IMR-90 (cell line): ENCODE data around the gene OTULINL. TPM values are rescaled to one million over a fixed set of nuclear protein-coding genes. Genes with fewer than 3 reads are reported as not detected.

Experiments used
- ATAC-seq: fragments of 200-7000 bp; cut with Tn5 transposase; 2 replicates; pipeline ENCODE4 v1.9.1; 2020; ENCODE audit warnings: low read depth, mild to moderate bottlenecking, moderate library complexity
- BruUV-seq: library from RNA; stranded (reverse); fragments of 400-500 nt; replicated peaks from 2 replicates; lab custom pipeline; 2021; lab: Mats Ljungman, UMichigan
- CTCF ChIA-PET: fragments of 300-600 bp; formaldehyde crosslinking; extraction: SDS; loops from one replicate; lab custom pipeline; 2021; ENCODE audit warnings: antibody characterized with exemption; lab: Yijun Ruan, JAX
- POLR2A ChIA-PET: fragments of 300-600 bp; sonication (Branson Sonifier 250); formaldehyde crosslinking; loops from one replicate; lab custom pipeline; 2022; ENCODE audit warnings: antibody characterized with exemption; ENCODE audit not compliant: unreplicated experiment; lab: Charles Lee
- DNase-seq: peaks from one replicate; pipeline ENCODE4 v3.0.0; 2013
- H2AFZ ChIP-seq: replicated peaks from 2 replicates; pipeline ENCODE3; 2013; ENCODE audit warnings: low read length, mild to moderate bottlenecking; ENCODE audit not compliant: poor library complexity
- H2AK5ac ChIP-seq: 2 replicates; pipeline ENCODE4 v1.6.1; 2013; ENCODE audit warnings: low read depth, low read length, inconsistent platforms
- H2AK9ac ChIP-seq: replicated peaks from 2 replicates; pipeline ENCODE3; 2013; ENCODE audit warnings: mild to moderate bottlenecking, low read depth, low read length, moderate library complexity; ENCODE audit not compliant: poor library complexity
- H2BK120ac ChIP-seq: 2 replicates; pipeline ENCODE4 v1.6.1; 2013; ENCODE audit warnings: low read depth, low read length, inconsistent platforms
- H2BK15ac ChIP-seq: 3 replicates; pipeline ENCODE4 v1.6.1; 2013; ENCODE audit warnings: low read depth, low read length, inconsistent platforms
- H2BK20ac ChIP-seq: 2 replicates; pipeline ENCODE4 v1.6.1; 2013; ENCODE audit warnings: low read depth, mild to moderate bottlenecking, inconsistent platforms, low read length, moderate library complexity
- H2BK5ac ChIP-seq: 2 replicates; pipeline ENCODE4 v1.6.1; 2013; ENCODE audit warnings: mild to moderate bottlenecking, low read depth, low read length, inconsistent platforms; ENCODE audit not compliant: poor library complexity, severe bottlenecking
- H3K14ac ChIP-seq: replicated peaks from 2 replicates; pipeline ENCODE4 v1.6.1; 2013; ENCODE audit warnings: low read depth, low read length, inconsistent platforms
- H3K18ac ChIP-seq: 2 replicates; pipeline ENCODE4 v1.6.1; 2013; ENCODE audit warnings: low read depth, low read length, control low read depth
- H3K23ac ChIP-seq: 2 replicates; pipeline ENCODE4 v1.6.1; 2013; ENCODE audit warnings: low read depth, low read length, inconsistent platforms
- H3K27ac ChIP-seq: 2 replicates; pipeline ENCODE4 v1.5.1; 2013; ENCODE audit warnings: mild to moderate bottlenecking, control low read depth, low read length; ENCODE audit not compliant: insufficient read depth
- H3K27me3 ChIP-seq: 2 replicates; pipeline ENCODE4 v1.6.1; 2013; ENCODE audit warnings: low read length; ENCODE audit not compliant: control insufficient read depth, insufficient read depth
- H3K36me3 ChIP-seq: 2 replicates; pipeline ENCODE4 v1.6.1; 2013; ENCODE audit warnings: low read length, mixed read lengths; ENCODE audit not compliant: control insufficient read depth, insufficient read depth
- H3K4ac ChIP-seq: 2 replicates; pipeline ENCODE4 v1.6.1; 2013; ENCODE audit warnings: low read depth, low read length, inconsistent platforms
- H3K4me1 ChIP-seq: 2 replicates; pipeline ENCODE4 v1.6.1; 2013; ENCODE audit warnings: low read length, mixed read lengths; ENCODE audit not compliant: control insufficient read depth, insufficient read depth
- H3K4me2 ChIP-seq: 2 replicates; pipeline ENCODE4 v1.6.1; 2013; ENCODE audit warnings: low read depth, mild to moderate bottlenecking, control low read depth, low read length, moderate library complexity
- H3K4me3 ChIP-seq: 2 replicates; pipeline ENCODE4 v1.5.1; 2013; ENCODE audit warnings: low read depth, mild to moderate bottlenecking, control low read depth, low read length, moderate library complexity; ENCODE audit not compliant: insufficient read depth
- H3K56ac ChIP-seq: 2 replicates; pipeline ENCODE4 v1.6.1; 2013; ENCODE audit warnings: low read length, inconsistent platforms; ENCODE audit not compliant: insufficient read depth; ENCODE audit errors: extremely low read depth
- H3K79me1 ChIP-seq, 2 experiments: 2 replicates each; pipeline ENCODE4 v1.6.1; 2013; ENCODE audit warnings: low read length in 2 of 2, inconsistent platforms in 1 of 2, low read depth in 1 of 2
- H3K9ac ChIP-seq: 2 replicates; pipeline ENCODE4 v1.6.1; 2013; ENCODE audit warnings: low read depth, low read length, control low read depth
- H3K9me1 ChIP-seq: 2 replicates; pipeline ENCODE4 v1.6.1; 2013; ENCODE audit warnings: low read length, inconsistent platforms; ENCODE audit not compliant: insufficient read depth
- H3K9me3 ChIP-seq: 2 replicates; pipeline ENCODE4 v1.6.1; 2013; ENCODE audit warnings: low read length; ENCODE audit not compliant: control insufficient read depth, insufficient read depth
- H4K20me1 ChIP-seq: 2 replicates; pipeline ENCODE4 v1.6.1; 2013; ENCODE audit warnings: low read length, inconsistent platforms; ENCODE audit not compliant: insufficient read depth
- H4K5ac ChIP-seq: 2 replicates; pipeline ENCODE4 v1.6.1; 2013; ENCODE audit warnings: mild to moderate bottlenecking, low read depth, low read length, control low read depth
- H4K8ac ChIP-seq, 2 experiments: 2 replicates each; pipeline ENCODE4 v1.6.1; 2013; ENCODE audit warnings: low read depth in 2 of 2, low read length in 2 of 2, control low read depth in 1 of 2, inconsistent platforms in 1 of 2
- H4K91ac ChIP-seq: 2 replicates; pipeline ENCODE4 v1.6.1; 2013; ENCODE audit warnings: low read depth, low read length, inconsistent platforms; ENCODE audit not compliant: insufficient read depth
- NFE2L2 ChIP-seq: fragments of 150-350 bp; IDR thresholded peaks from 2 replicates; pipeline ENCODE4 v1.6.1; 2016; ENCODE audit warnings: low read depth, mild to moderate bottlenecking, low read length
- WGBS, 2 experiments: methylation state at CpG; one replicate each; pipeline versions ENCODE4 v1.1.5 to v1.1.7; 2013; ENCODE audit warnings: missing lambda C conversion rate in 2 of 2; ENCODE audit not compliant: insufficient read length in 1 of 2; ENCODE audit errors: extremely low coverage in 2 of 2; 5-methylcytosine and 5-hydroxymethylcytosine counted together
- dilution Hi-C: fragments of 300-500 bp; cut with HindIII; formaldehyde crosslinking; loops from one replicate; pipeline ENCODE4 v1.14.3; 2018; ENCODE audit warnings: low sequenced_read_pairs; ENCODE audit not compliant: unreplicated experiment
- in situ Hi-C: fragments of 300-500 bp; cut with MboI; formaldehyde crosslinking; loops from 3 replicates; pipeline ENCODE4 v1.14.3; 2019; ENCODE audit warnings: low sequenced_read_pairs, inconsistent platforms, mixed read lengths
- intact Hi-C: fragments of 100-400 bp; cut with micrococcal nuclease; formaldehyde crosslinking; loops from 2 replicates; pipeline ENCODE4 v1.10.0; 2022
- polyA plus RNA-seq, 3 experiments: library from polyadenylated mRNA; depleted of rRNA; stranded (reverse); fragments of >200 nt; gene quantifications; 2 replicates each; pipeline ENCODE4 v1.2.3, GENCODE V29; 2012; ENCODE audit warnings: low replicate concordance in 1 of 3
- total RNA-seq: library from RNA; depleted of rRNA; stranded (reverse); fragments of >200 nt; gene quantifications from 2 replicates; pipeline ENCODE4 v1.2.3, GENCODE V29; 2012
- TF ChIP-seq, protein P1 (sequence below): fragments of 150-350 bp; IDR thresholded peaks from 2 replicates; pipeline ENCODE4 v1.6.1; 2017; ENCODE audit warnings: mild to moderate bottlenecking, antibody characterized with exemption, low read length, low read depth

The OTULINL gene
- total and polyA plus RNA-seq, 2 of the 4 experiments (the other 2 are of a cell fraction): 0.09 to 0.18 TPM

DNA sequence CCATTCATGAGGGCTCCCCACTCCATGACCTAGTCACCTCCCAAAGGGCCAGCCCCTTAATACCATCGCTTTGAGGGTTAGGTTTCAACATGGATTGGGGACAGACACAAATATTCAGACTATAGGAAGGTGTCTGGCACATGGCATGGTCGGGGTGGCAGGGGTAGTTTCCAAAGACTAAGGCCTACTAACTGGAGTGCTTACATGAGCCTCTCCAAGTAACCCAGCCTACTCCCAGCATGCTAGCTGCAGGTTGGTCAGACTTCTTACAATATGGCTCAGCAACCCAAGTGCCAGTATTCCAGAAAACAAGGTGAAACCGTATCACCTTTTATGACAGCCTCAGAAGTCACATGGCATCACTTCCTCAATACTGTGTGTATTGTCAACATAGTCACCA is 19.9 kb upstream of the OTULINL start:
- BruUV-seq: no TSS peak

More for the DNA sequence above, 19.9 kb upstream of the OTULINL start:
- Histone ChIP-seq H3K14ac (no peak overlapping the region), H4K91ac (no peak overlapping the region), H3K27me3 (peaks cover 30% of the 10 kb centered on the region), H4K5ac (no peak overlapping the region), H2BK20ac (no peak overlapping the region), H3K36me3 (no peaks in the 10 kb centered on the region), H3K4me3 (no peak overlapping the region), H3K9me1 (no peaks in the 10 kb centered on the region), H2BK120ac (no peak overlapping the region), H2BK5ac (no peak overlapping the region), H3K4ac (no peak overlapping the region), H3K23ac (no peak overlapping the region), H3K18ac (no peak overlapping the region), H3K56ac (no peak overlapping the region), H4K20me1 (no peaks in the 10 kb centered on the region), H3K79me1 (no peaks in the 10 kb centered on the region), H4K8ac (no peak overlapping the region), H3K27ac (no peak overlapping the region), H3K4me2 (no peak overlapping the region), H2BK15ac (no peak overlapping the region), H2AK9ac (no peak overlapping the region), H3K9ac (no peak overlapping the region), H3K9me3 (no peaks in the 10 kb centered on the region), H2AK5ac (no peak overlapping the region), H2AFZ (no peak overlapping the region), H3K4me1 (no peaks in the 10 kb centered on the region)
- POLR2A ChIA-PET: interaction anchor here (0.6 kb wide), 1 partner anchor 492 kb away, joined by 6 read pairs; no protein-coding TSS in a partner anchor
- in situ Hi-C loops: no loop called here
- intact Hi-C loops: no loop called here
- dilution Hi-C loops: no loop called here
- DNase-seq: no peak
- no CpG with 5 or more reads among the region's 3 CpGs for WGBS, 2 experiments
- ATAC-seq: no peak
- TF ChIP-seq NFE2L2: no peak
- TF ChIP-seq, protein P1, sequence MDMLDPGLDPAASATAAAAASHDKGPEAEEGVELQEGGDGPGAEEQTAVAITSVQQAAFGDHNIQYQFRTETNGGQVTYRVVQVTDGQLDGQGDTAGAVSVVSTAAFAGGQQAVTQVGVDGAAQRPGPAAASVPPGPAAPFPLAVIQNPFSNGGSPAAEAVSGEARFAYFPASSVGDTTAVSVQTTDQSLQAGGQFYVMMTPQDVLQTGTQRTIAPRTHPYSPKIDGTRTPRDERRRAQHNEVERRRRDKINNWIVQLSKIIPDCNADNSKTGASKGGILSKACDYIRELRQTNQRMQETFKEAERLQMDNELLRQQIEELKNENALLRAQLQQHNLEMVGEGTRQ: no peak
- CTCF ChIA-PET: no interaction called here
